Ascending aorta (tissue), 2 donors: Measurements from ENCODE around the gene CNOT1. TPM values are rescaled to one million over a fixed set of nuclear protein-coding genes. Genes with fewer than 3 reads are reported as not detected.
"Not testable (repeated sequence)": the region's sequence is repeated elsewhere in the genome, so short reads cannot be mapped to it uniquely, and the experiment has no call there.

Experiments
- DNase-seq, 2 donors: peaks; one replicate each; pipeline ENCODE4 v3.0.0-alpha.2; 2019; ENCODE audit warnings: low spot score in 2 of 2
- H3K27ac ChIP-seq, 2 donors: fragments of 200-600 bp; sonication (generic); one replicate each; pipeline ENCODE4 v1.5.1; 2016 to 2017; ENCODE audit warnings: mild to moderate bottlenecking in 1 of 2
- H3K27me3 ChIP-seq: fragments of 200-600 bp; sonication (generic); one replicate; pipeline ENCODE4 v1.5.1; 2017
- H3K36me3 ChIP-seq, 2 donors: fragments of 200-600 bp; sonication (generic); one replicate each; pipeline ENCODE4 v1.5.1; 2016
- H3K4me1 ChIP-seq, 2 donors: fragments of 200-600 bp; sonication (generic); one replicate each; pipeline ENCODE4 v1.5.1; 2016 to 2017; ENCODE audit warnings: mild to moderate bottlenecking in 1 of 2
- H3K4me3 ChIP-seq, 2 donors: fragments of 200-600 bp; sonication (generic); one replicate each; pipeline ENCODE4 v1.5.1; 2016 to 2017; ENCODE audit warnings: mild to moderate bottlenecking in 1 of 2
- H3K9me3 ChIP-seq, 2 donors: fragments of 200-600 bp; sonication (generic); one replicate each; pipeline ENCODE4 v1.5.1; 2016
- intact Hi-C: fragments of 100-400 bp; cut with DNase I; formaldehyde crosslinking; loops from one replicate; pipeline ENCODE4 v1.15.1; 2023
- total RNA-seq: library from RNA; depleted of rRNA; stranded (reverse); fragments of >200 nt; gene quantifications from one replicate; pipeline ENCODE4 v1.1.0, GENCODE V29; 2016
- TF ChIP-seq, protein P1 (sequence below), 3 experiments: fragments of 200-600 bp in 2 of 3; fragments of 450-650 bp in 1 of 3; sonication (generic) in 2 of 3; IDR thresholded peaks; one replicate each; pipeline ENCODE4 v1.5.1; 2016 to 2019; ENCODE audit warnings: antibody characterized with exemption in 3 of 3, mild to moderate bottlenecking in 1 of 3, moderate library complexity in 1 of 3

CNOT1 gene
- total RNA-seq, 1 donor from 2014 or later, result 324 TPM

DNA sequence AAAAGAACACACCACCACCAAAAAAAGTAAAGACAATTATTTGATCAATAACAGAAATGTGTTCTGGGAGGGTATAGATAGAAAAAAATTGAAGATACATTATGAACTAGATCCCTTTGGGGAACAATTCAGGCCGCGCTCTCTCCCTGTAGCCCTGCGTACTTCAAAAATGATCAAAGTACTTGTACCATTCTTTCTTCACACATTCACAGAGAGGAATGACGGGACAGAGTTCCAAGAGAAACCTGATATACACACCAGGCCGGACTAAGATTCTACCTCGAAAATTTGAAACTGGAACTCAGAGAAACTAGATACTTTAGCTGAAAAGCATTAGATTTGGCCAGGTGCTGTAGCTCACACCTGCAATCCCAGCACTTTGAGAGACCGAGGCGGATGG, 50.0 kb downstream of the CNOT1 start:
- DNase-seq, result no peak
- TF ChIP-seq, protein P1, sequence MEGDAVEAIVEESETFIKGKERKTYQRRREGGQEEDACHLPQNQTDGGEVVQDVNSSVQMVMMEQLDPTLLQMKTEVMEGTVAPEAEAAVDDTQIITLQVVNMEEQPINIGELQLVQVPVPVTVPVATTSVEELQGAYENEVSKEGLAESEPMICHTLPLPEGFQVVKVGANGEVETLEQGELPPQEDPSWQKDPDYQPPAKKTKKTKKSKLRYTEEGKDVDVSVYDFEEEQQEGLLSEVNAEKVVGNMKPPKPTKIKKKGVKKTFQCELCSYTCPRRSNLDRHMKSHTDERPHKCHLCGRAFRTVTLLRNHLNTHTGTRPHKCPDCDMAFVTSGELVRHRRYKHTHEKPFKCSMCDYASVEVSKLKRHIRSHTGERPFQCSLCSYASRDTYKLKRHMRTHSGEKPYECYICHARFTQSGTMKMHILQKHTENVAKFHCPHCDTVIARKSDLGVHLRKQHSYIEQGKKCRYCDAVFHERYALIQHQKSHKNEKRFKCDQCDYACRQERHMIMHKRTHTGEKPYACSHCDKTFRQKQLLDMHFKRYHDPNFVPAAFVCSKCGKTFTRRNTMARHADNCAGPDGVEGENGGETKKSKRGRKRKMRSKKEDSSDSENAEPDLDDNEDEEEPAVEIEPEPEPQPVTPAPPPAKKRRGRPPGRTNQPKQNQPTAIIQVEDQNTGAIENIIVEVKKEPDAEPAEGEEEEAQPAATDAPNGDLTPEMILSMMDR (IDR thresholded peaks at IDR 0.05), result no peak
- H3K36me3 ChIP-seq, result peaks cover 91 to 99% of the 10 kb centered on the region in 2 donors

DNA sequence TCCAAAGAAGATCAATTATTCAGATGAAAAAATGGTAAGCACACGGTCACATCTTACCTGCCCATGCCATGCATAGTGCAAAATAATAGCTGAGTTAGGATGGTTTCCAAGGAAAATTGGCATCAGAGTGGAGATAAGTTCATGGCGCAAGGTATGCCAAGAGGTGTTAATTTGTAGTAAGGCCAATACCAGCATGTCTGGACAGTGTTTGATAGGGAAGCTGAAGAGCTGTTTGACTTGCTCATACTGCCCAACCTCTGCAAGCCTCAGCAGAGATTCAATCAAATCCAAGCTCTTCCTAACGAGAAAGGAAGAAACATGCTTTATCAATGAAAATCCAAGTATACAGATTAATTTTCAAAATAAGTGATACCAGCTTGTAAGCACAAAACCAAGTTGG, 51.0 kb downstream of the CNOT1 start:
- intact Hi-C loops, result no loop called here
- peaks cover 88 to 100% of the 10 kb centered on the region in 2 donors for H3K36me3 ChIP-seq

More for the DNA sequence above, 50.0 kb downstream of the CNOT1 start:
- no peak overlapping the region for H3K27ac ChIP-seq
- intact Hi-C loops, result no loop called here
- H3K9me3 ChIP-seq, result no peaks in the 10 kb centered on the region
- H3K27me3 ChIP-seq, result no peaks in the 10 kb centered on the region
- H3K4me1 ChIP-seq, result no peaks in the 10 kb centered on the region
- H3K4me3 ChIP-seq, result no peak overlapping the region

GRCh38 chr16:58577141-58577540, 52.5 kb downstream of the CNOT1 start:
- H3K4me3 ChIP-seq, result no peak overlapping the region
- no peak overlapping the region for H3K27ac ChIP-seq
- H3K4me1 ChIP-seq, result no peaks in the 10 kb centered on the region
- intact Hi-C loops, result no loop called here
- H3K27me3 ChIP-seq, result no peaks in the 10 kb centered on the region
- peaks cover 81 to 100% of the 10 kb centered on the region in 2 donors for H3K36me3 ChIP-seq
- DNase-seq, result no peak
- H3K9me3 ChIP-seq, result no peaks in the 10 kb centered on the region
- TF ChIP-seq, protein P1 (IDR thresholded peaks at IDR 0.05), result no peak

More for the DNA sequence above, 51.0 kb downstream of the CNOT1 start:
- H3K27ac ChIP-seq, result no peak overlapping the region
- no peak for DNase-seq
- no peak overlapping the region for H3K4me3 ChIP-seq
- H3K4me1 ChIP-seq, result no peaks in the 10 kb centered on the region
- H3K9me3 ChIP-seq, result no peaks in the 10 kb centered on the region
- TF ChIP-seq, protein P1 (IDR thresholded peaks at IDR 0.05), result no peak
- H3K27me3 ChIP-seq, result no peaks in the 10 kb centered on the region

DNA sequence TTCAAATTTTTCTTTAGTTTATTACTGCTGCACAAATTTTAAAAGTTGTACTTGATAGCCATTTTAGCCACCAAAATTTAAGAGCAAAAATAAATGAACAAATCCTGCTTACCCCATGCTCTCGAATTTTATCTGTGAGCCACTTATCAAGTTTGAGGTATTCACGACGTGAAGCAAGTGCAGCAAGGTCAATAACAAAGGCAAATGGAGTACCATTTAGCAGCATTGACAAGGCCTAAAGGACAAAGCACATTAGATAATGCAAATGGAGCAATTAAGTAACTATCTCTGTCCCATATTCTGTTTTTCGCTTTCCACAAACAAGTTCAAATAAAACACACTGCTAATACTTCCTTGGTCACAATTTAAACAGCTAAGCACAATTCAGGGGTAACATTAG, 54.7 kb downstream of the CNOT1 start:
- H3K9me3 ChIP-seq, result no peaks in the 10 kb centered on the region
- intact Hi-C loops, result no loop called here
- TF ChIP-seq, protein P1 (IDR thresholded peaks at IDR 0.05), result no peak
- H3K27ac ChIP-seq, result no peak overlapping the region
- no peak overlapping the region for H3K4me3 ChIP-seq
- no peaks in the 10 kb centered on the region for H3K4me1 ChIP-seq
- no peak for DNase-seq
- H3K36me3 ChIP-seq, result peaks cover 74 to 95% of the 10 kb centered on the region in 2 donors
- no peaks in the 10 kb centered on the region for H3K27me3 ChIP-seq

- peaks cover 41 to 58% of the 10 kb centered on the region in 2 donors for H3K36me3 ChIP-seq
- H3K27ac ChIP-seq, intact Hi-C loops, H3K4me1 ChIP-seq, H3K4me3 ChIP-seq, H3K9me3 ChIP-seq, H3K27me3 ChIP-seq, DNase-seq: not testable (repeated sequence)
Measured at GRCh38 chr16:58565697-58566096, 63.9 kb downstream of the CNOT1 start.

DNA sequence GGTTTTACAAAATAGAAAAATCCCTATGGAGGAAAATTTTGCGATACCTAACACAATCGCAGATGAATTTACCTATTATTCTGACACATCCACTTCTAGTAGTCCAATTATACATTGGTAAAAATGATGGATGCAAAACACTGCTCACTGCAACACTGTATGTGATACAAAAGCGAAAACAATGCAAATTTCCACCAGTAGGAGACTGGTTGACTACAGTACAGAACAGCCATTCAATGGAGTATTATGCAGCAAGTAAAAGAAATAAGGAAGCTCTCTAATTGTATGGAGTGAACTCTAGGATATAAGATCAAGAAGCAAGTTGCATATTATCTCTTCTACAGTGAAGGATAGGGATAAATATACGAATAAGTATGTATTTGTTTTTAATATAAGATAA, 65.9 kb downstream of the CNOT1 start:
- DNase-seq, result no peak
- Histone ChIP-seq H3K9me3 (no peaks in the 10 kb centered on the region), H3K27ac (no peak overlapping the region), H3K4me1 (no peaks in the 10 kb centered on the region), H3K27me3 (no peaks in the 10 kb centered on the region), H3K4me3 (no peak overlapping the region), H3K36me3 (peaks cover 50 to 60% of the 10 kb centered on the region in 2 donors)
- intact Hi-C loops, result no loop called here
- TF ChIP-seq, protein P1 (IDR thresholded peaks at IDR 0.05), result no peak
